H1 (cell line): Measurements from ENCODE around the gene SYNJ2. TPM values are rescaled to one million over a fixed set of nuclear protein-coding genes. Genes with fewer than 3 reads are reported as not detected.

ENCODE experiments used
- polyA plus RNA-seq, 7 experiments: library from polyadenylated mRNA; depleted of rRNA in 3 of 7; stranded (reverse) in 5 of 7; unstranded in 2 of 7; fragments of >200 nt in 5 of 7; fragments of 200-250 nt in 2 of 7; gene quantifications; 1 replicate in 5 of 7; 2 replicates in 1 of 7; 4 replicates in 1 of 7; pipeline versions ENCODE4 v1.2.1 to v1.2.3, GENCODE V29; 2011 to 2013; ENCODE audit warnings: missing spikeins in 2 of 7, mixed read lengths in 2 of 7
- total RNA-seq: library from RNA; stranded (reverse); fragmentation: NEBNext Ultra II Directional; extraction: Animal tissue kit (Norgen Biotek cat#: 25700); gene quantifications from 2 replicates; pipeline ENCODE4 v1.2.1, GENCODE V29; 2021
- TF ChIP-seq, protein P1 (sequence below): IDR thresholded peaks from 2 replicates; pipeline ENCODE4 v1.6.1; 2012; ENCODE audit warnings: low read length, inconsistent platforms

Gene SYNJ2
- total and polyA plus RNA-seq, 2 of the 8 experiments (the other 6 are each of a cell fraction or from before 2014, with no cell fraction given), result 3.7 to 13.9 TPM

- TF ChIP-seq, protein P1, sequence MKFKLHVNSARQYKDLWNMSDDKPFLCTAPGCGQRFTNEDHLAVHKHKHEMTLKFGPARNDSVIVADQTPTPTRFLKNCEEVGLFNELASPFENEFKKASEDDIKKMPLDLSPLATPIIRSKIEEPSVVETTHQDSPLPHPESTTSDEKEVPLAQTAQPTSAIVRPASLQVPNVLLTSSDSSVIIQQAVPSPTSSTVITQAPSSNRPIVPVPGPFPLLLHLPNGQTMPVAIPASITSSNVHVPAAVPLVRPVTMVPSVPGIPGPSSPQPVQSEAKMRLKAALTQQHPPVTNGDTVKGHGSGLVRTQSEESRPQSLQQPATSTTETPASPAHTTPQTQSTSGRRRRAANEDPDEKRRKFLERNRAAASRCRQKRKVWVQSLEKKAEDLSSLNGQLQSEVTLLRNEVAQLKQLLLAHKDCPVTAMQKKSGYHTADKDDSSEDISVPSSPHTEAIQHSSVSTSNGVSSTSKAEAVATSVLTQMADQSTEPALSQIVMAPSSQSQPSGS, result no peak
Measured at GRCh38 chr6:158041370-158041769, 59.7 kb downstream of the SYNJ2 start (continued).
